Measurements from ENCODE around the gene TRMT61A. TPM values are rescaled to one million over a fixed set of nuclear protein-coding genes. Genes with fewer than 3 reads are reported as not detected.

Gene TRMT61A
- total and polyA plus RNA-seq, 9 of the 15 experiments (the other 6 are each of a cell fraction or from before 2014, with no cell fraction given): 0.10 to 24.8 (median 5.1) TPM

GRCh38 chr14:103501921-103502669, 26.9 kb upstream of the TRMT61A start:
- no peak for ATAC-seq
- Histone ChIP-seq H3K27me3 (ENCODE audit: control insufficient read depth in 2 of 2, insufficient read depth in 2 of 2, low read length in 2 of 2) (no peaks in the 10 kb centered on the region), H4K20me1 (replicated peaks; ENCODE audit: control insufficient read depth, insufficient read depth, low read length) (peaks cover 3% of the 10 kb centered on the region; the same call in 1 of the 2 replicates), H3K4me3 (no peak overlapping the region), H3K9ac (ENCODE audit: insufficient read depth in 1 of 2, low read depth in 2 of 2, low read length in 2 of 2) (no peak overlapping the region), H3K36me3 (ENCODE audit: control insufficient read depth, insufficient read depth, low read length) (peaks cover 78% of the 10 kb centered on the region), H2AFZ (ENCODE audit: low read depth, low read length) (no peak overlapping the region), H3K9me3 (replicated peaks; ENCODE audit: control insufficient read depth, insufficient read depth, low read depth, low read length) (no peaks in the 10 kb centered on the region), H3K9me1 (ENCODE audit: control insufficient read depth, insufficient read depth, low read length) (no peaks in the 10 kb centered on the region), H3K4me2 (ENCODE audit: insufficient read depth, low read length) (no peak overlapping the region), H3K79me2 (ENCODE audit: control insufficient read depth, insufficient read depth, low read length) (peaks cover 7% of the 10 kb centered on the region; the same call in 1 of the 3 replicates), H3K27ac (ENCODE audit: extremely low read depth, low read depth, low read length) (no peak overlapping the region), H3K4me1 (replicated peaks in 1 of 2; ENCODE audit: control insufficient read depth in 2 of 2, insufficient read depth in 2 of 2, low read length in 2 of 2) (peaks cover 3 to 4% of the 10 kb centered on the region in 2 experiments; a peak in 4 of 5 replicates)
- BruUV-seq (replicated peaks): no TSS peak
- in situ Hi-C loops (cut with MboI) (no loop called here), intact Hi-C loops (cut with micrococcal nuclease) (loop anchor here (5.0 kb wide), 1 partner anchor 45 kb away; no protein-coding TSS in a partner anchor)
- ChIA-PET CTCF (ENCODE audit: low intra/inter-chr PET ratio) (no interaction called here), POLR2A (no interaction called here)
- FAIRE-seq: no peak
- TF ChIP-seq, protein P1, sequence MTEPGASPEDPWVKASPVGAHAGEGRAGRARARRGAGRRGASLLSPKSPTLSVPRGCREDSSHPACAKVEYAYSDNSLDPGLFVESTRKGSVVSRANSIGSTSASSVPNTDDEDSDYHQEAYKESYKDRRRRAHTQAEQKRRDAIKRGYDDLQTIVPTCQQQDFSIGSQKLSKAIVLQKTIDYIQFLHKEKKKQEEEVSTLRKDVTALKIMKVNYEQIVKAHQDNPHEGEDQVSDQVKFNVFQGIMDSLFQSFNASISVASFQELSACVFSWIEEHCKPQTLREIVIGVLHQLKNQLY (CRISPR knock-in tag; conservative IDR thresholded peaks at IDR 0.05): no peak
- TF ChIP-seq ADNP (tag; IDR thresholded peaks at IDR 0.05) (no peak), SP1 (CRISPR knock-in tag; IDR thresholded peaks at IDR 0.05) (no peak), ZNF212 (CRISPR knock-in tag; IDR thresholded peaks at IDR 0.05) (no peak), E2F8 (IDR thresholded peaks at IDR 0.05; ENCODE audit: low read depth, partially characterized antibody) (no peak), ZNF507 (tag; conservative IDR thresholded peaks at IDR 0.05) (no peak)
- WGBS (ENCODE audit: insufficient coverage, low coverage, missing lambda C conversion rate): 90% methylated on average over 9 of the region's 9 CpGs
- DNase-seq (ENCODE audit: extremely low read depth in 1 of 4, low spot score in 3 of 4): no peak

Data from K562 (cell line).